NOMO-1 treated with dmso at 0.1 percent for 144 hours (cell line): ENCODE results near the gene CNDP2.
A peak's percentile ranks its signal among the peaks of the same experiment; 100 is the strongest.

Experiments
- DNase-seq: peaks from one replicate; lab custom pipeline; 2025; ENCODE audit not compliant: unreplicated experiment; lab: John Stamatoyannopoulos, UW

The CNDP2 gene

GRCh38 chr18:74472312-74472711, 23.9 kb upstream of the CNDP2 start:
- DNase-seq = no peak

- no peak for DNase-seq
These were observed 22.1 kb upstream of the CNDP2 start for GRCh38 chr18:74473976-74474640.

GRCh38 chr18:74476140-74476539, 20.0 kb upstream of the CNDP2 start:
- no peak for DNase-seq

DNA sequence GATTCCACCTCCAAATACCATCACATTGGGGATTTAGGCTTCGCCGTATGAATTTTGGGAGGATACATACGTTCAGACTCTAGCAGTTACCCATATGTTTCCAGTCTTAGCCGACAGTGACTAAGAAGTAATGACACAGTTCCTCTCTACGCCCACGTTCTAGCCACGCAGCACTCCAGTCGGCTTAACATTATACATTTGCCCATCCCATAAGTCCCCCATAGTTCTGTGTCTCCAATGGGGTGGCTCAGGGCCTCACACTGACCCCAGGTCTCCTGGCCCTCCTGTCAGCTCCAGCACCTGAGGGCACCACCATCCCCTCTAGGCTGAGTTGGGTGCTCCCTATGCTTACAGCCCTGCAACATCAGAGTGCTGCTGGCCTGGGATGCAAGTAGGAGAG, 18.4 kb upstream of the CNDP2 start:
- no peak for DNase-seq

DNA sequence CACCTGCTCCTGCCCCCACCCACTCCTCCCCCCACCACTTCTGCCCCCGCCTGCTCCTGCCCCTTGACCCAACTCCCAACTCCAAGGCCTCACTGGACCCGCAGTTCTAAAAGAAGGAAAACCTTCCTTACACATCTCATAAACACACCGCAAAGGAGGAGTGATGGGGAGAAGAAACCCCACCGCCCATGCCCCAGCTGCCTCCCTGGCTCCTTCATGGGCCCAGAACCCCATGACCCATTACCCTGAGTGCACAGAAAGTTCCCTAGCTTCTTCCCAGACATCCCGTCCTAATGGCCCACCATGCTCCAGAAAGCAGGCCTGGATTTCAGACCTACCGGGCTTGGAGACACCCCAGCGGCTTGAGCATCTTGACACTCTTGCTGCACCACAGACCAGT, 17.8 kb upstream of the CNDP2 start:
- no peak for DNase-seq

GRCh38 chr18:74478880-74479279, 17.3 kb upstream of the CNDP2 start:
- peak; percentile 42 for DNase-seq

DNA sequence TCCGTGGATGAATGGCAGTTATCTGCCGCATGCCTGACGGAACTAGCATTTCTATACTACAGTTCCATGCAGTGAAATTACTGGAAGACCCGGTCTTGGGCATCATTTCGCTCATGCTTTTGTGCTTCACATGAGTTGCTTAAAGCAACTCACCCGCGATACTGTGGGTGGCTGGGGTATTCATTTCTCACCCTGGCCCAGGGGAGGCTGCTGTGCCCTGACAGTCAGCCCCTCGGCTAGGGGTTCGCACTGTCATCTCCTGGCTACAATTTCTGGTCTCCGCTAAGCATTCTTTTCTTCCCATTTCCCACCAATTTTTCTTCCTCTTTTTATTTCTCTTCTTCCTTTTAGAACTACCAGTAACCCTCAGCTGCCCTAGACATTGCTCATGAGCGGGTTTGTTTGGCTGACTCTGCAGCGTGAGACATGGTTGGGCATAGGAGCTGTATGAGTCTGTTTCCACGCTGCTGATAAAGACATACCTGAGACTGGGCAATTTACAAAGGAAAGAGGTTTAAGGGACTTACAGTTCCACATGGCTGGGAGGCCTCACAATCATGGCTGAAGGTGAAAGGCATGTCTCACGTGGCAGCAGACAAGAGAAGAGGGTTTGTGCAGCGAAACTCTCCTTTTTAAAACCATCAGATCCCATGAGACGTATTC, 16.5 kb upstream of the CNDP2 start:
- DNase-seq = no peak

DNA sequence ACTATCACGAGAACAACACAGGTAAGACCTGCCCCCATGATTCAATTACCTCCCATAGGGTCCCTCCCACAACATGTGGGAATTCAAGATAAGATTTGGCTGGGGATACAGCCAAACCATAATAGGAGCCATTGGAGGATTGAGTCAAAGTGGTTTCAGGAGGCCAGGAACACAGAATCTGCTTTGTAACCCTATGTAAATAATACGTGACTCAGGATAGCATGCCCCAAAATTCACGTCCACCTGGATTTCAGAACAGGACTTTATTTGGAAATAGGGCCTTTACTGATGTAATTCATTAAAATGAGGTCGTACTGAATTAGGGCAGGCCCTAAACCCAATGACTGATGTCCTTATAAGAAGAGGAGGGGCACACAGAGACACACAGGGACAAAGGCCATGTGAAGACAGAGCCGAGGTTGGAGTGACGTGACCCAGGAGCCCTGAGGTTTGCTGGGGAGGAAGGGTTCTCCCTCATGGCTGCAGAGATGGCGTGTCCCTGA, 16.0 kb upstream of the CNDP2 start:
- no peak for DNase-seq

- DNase-seq = no peak
These were observed 13.5 kb upstream of the CNDP2 start for GRCh38 chr18:74482697-74483096.

DNA sequence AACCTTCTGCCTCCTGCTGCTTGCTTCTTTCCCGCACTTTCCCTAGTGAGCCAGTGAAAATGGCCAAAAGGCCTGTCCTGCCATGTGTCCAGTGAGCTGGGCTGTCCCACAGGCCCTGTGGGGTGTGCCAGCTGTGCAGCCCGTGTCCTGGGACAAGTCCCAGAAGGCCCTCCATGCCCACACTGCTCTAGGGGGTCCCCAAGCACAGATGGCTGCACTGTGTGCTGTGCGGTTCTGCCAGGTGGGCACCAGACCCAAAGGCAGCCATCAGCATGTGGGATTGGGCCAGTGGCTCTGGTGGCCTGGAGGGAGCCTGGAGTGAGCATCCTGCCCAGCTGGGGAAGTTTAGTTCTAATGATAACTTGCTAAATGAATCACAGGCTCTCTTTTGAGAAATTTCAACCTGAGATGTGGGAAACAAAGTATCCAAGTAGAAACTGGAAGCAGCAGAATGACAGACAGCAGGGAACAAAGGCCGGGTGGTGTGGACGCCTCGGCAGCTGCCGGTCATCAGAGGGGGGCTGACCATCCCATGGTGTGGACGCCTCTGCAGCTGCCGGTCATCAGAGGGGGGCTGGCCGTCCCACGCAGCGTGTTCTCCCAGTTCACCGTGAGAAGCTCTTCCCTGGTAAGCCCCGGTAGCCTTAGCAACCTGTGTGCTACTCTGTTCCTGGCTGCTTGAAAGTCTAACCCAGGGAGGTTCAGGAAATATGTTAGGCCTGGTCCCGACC, 9.9 kb upstream of the CNDP2 start:
- DNase-seq = no peak

- no peak for DNase-seq
These were observed 7.8 kb upstream of the CNDP2 start for GRCh38 chr18:74488354-74488753.

GRCh38 chr18:74488864-74489263, 7.3 kb upstream of the CNDP2 start:
- no peak for DNase-seq

GRCh38 chr18:74489676-74490075, 6.5 kb upstream of the CNDP2 start:
- no peak for DNase-seq

- no peak for DNase-seq
These were observed 3.9 kb upstream of the CNDP2 start for GRCh38 chr18:74492259-74492658.

DNA sequence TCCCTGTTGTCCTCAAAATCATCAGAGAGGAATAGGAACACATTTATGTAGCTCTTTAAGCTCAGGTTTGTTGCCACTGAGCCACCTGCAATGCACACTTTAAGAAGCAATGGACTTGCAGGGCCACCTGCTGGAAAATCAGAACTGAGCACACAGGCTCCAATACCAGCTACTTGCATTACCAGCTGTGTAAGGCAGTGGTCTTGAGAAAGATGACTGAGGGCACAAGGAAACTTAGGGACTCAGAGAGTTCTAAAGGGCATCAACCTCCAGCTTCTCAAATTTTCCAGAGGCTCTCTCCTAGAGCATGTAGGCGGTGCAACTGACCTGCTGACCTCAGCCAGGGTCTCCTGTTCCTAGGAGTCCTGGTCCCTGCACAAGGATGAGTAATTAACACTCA, 2.5 kb upstream of the CNDP2 start:
- DNase-seq = peak; percentile 55

DNA sequence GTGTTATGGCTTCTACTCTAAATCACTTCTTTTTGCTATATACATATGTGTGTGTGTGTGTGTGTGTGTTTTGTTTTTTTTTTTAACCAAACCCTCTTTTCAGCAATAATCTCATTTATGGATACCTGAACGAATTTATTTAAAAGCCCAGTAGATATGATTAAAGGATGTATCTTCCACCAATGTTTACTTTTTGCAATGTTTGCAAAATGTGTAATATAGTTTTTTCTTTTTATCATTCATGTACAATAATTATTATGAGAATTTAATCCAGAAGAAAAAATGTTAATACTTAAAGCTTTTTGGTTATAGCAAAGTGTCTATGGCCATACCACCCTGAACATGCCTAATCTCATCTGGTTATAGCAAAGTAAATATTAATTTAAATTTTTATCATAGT, 1.6 kb upstream of the CNDP2 start:
- no peak for DNase-seq

DNA sequence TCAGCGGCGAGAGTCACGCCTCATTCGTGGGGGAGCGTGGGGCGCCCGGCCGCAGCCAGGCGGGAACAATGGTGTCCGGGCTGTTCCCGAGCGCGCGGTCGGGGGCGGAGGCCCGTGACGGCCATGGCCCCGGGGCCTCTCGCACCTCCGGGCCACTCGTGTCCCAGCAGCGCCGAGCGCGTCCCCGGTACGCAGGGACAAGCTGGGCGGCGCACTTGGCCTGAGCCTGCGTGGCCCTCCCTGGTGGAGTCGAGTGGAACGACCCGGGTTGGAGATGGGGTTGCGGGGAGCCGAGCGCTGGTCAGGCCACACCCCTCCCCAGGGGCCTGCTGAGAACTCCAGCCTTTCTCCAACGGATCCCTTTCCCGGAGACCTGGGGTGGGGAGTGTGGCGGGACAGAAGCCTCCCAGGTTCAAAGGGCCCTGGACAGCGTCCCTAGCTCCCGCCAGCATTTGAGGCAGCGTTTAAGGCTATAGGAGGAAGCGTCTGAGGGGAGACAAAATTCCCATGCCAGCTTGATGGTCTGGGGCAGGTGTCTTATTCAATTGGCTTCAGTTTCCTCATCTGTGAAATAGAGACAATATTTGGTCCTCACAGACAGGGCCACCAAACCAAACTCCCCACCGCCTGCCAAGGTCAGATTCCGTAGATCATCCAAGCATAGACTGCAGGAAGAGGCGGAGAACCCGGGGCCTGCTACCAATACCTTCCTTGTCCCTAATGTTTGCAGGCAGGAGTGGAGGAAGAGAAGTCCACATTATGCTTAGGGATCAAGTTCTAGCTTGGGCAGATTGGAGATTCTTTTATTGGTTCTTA, 553 bp downstream of the CNDP2 start:
- peak; percentile 29 for DNase-seq

DNA sequence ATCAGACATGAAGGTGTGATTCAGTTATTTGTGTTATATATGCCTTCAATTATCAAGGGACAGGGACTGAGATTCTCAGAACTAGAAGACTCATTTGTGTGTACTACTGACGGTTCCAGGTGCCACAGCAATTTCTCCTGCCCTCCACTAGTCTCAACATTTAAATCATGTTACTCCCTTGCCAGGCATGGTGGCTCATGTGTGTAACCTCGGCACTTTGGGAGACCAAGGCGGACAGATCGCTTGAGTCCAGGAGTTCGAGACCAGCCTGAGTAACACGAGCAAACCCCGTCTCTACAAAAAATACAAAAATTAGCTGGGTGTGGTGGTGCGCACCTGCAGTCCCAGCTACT, 1.1 kb downstream of the CNDP2 start:
- DNase-seq = no peak

GRCh38 chr18:74497778-74498177, 1.6 kb downstream of the CNDP2 start:
- peak; percentile 29 for DNase-seq

- peak; percentile 68 for DNase-seq
These were observed 2.8 kb downstream of the CNDP2 start for GRCh38 chr18:74498712-74499627.
